ENCODE results near the gene GRID1.

The GRID1 gene

GRCh38 chr10:85623758-85624157, 742.8 kb downstream of the GRID1 start:
- TF ChIP-seq CTCF (conservative IDR thresholded peaks at IDR 0.05; ENCODE audit: control insufficient read depth, insufficient read depth, low read depth, low read length): no peak
- H3K4me3 ChIP-seq (ENCODE audit: control insufficient read depth, low read depth, low read length): no peak overlapping the region
- DNase-seq (ENCODE audit: low read depth): no peak

- H3K4me3 ChIP-seq (ENCODE audit: control insufficient read depth, low read depth, low read length): no peak overlapping the region
- DNase-seq (ENCODE audit: low read depth): no peak
- TF ChIP-seq CTCF (conservative IDR thresholded peaks at IDR 0.05; ENCODE audit: control insufficient read depth, insufficient read depth, low read depth, low read length): no peak
Observed at GRCh38 chr10:85623342-85623741, 743.3 kb downstream of the GRID1 start.

- TF ChIP-seq CTCF (conservative IDR thresholded peaks at IDR 0.05; ENCODE audit: control insufficient read depth, insufficient read depth, low read depth, low read length): no peak
- no peak overlapping the region for H3K4me3 ChIP-seq (ENCODE audit: control insufficient read depth, low read depth, low read length)
- DNase-seq (ENCODE audit: low read depth): no peak
Observed at GRCh38 chr10:85622425-85622824, 744.2 kb downstream of the GRID1 start.

- no peak for DNase-seq (ENCODE audit: low read depth)
- TF ChIP-seq CTCF (conservative IDR thresholded peaks at IDR 0.05; ENCODE audit: control insufficient read depth, insufficient read depth, low read depth, low read length): no peak
- H3K4me3 ChIP-seq (ENCODE audit: control insufficient read depth, low read depth, low read length): no peak overlapping the region
Observed at GRCh38 chr10:85621562-85621961, 745.0 kb downstream of the GRID1 start.

GRCh38 chr10:85620807-85621206, 745.8 kb downstream of the GRID1 start:
- H3K4me3 ChIP-seq (ENCODE audit: control insufficient read depth, low read depth, low read length): no peak overlapping the region
- no peak for TF ChIP-seq CTCF (conservative IDR thresholded peaks at IDR 0.05; ENCODE audit: control insufficient read depth, insufficient read depth, low read depth, low read length)
- DNase-seq (ENCODE audit: low read depth): no peak

GRCh38 chr10:85619832-85620231, 746.8 kb downstream of the GRID1 start:
- no peak overlapping the region for H3K4me3 ChIP-seq (ENCODE audit: control insufficient read depth, low read depth, low read length)
- TF ChIP-seq CTCF (conservative IDR thresholded peaks at IDR 0.05; ENCODE audit: control insufficient read depth, insufficient read depth, low read depth, low read length): no peak
- DNase-seq (ENCODE audit: low read depth): no peak

GRCh38 chr10:85618841-85619240, 747.8 kb downstream of the GRID1 start:
- H3K4me3 ChIP-seq (ENCODE audit: control insufficient read depth, low read depth, low read length): no peak overlapping the region
- DNase-seq (ENCODE audit: low read depth): no peak
- TF ChIP-seq CTCF (conservative IDR thresholded peaks at IDR 0.05; ENCODE audit: control insufficient read depth, insufficient read depth, low read depth, low read length): no peak

Data from fibroblast of mammary gland (primary cell).